CD4-positive, alpha-beta T cell treated with Interleukin-15 for 4 hours (primary cell): Measurements from ENCODE around the gene HMBS.
"Not testable (repeated sequence)": the region's sequence is repeated elsewhere in the genome, so short reads cannot be mapped to it uniquely, and the experiment has no call there.

ENCODE experiments used
- DNase-seq: peaks from one replicate; pipeline ENCODE4 v3.0.0-alpha.2; 2020; ENCODE audit warnings: low spot score

Gene HMBS

DNA sequence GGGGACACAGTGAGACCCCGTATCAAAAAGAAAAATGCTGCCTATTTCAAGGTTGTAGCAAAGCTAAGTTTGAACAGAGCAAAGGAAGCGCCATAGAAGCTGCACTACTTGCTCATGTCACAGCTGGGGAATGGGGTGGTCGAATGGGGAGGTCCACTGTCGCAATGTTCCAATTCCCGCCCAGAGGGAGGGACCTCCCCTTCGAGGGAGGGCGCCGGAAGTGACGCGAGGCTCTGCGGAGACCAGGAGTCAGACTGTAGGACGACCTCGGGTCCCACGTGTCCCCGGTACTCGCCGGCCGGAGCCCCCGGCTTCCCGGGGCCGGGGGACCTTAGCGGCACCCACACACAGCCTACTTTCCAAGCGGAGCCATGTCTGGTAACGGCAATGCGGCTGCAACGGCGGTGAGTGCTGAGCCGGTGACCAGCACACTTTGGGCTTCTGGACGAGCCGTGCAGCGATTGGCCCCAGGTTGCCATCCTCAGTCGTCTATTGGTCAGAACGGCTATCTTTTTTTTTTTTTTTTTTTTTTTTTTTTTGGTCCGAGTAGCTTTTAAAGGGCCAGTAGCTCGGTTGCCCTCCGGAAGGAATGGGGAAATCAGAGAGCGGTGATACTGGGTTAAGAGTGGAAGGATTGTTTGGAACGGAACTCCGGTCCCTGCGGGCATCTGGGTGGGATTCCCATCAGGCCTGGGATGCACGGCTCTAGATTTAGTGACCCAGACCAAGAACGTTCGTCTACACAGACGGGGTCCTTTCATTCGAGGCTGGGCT is at the start of gene HMBS:
Gene HMBS (plus strand): TSS at position 219 of the 774 bp plus-strand sequence. CDS start 153 bp downstream, at position 372.
- DNase-seq = peak; percentile 90

DNA sequence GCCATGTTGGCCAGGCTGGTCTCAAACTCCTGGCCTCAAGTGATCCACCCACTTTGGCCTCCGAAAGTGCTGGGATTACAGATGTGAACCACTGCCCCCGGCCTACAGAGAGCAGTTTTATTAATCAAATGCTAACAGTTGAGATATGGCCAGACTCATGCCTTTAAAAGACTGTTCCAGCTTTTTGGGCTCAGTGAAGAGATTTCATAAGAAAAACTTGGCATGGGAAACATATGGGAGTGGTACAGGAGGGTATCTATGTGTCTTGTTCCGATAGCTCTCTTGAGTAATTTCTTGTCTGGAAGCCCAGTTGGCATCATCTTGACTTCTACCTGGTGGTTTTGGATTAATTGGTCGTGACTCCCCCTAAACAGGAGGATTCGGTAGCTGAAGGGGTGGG is 45.8 kb upstream of the HMBS start:
- no peak for DNase-seq

DNA sequence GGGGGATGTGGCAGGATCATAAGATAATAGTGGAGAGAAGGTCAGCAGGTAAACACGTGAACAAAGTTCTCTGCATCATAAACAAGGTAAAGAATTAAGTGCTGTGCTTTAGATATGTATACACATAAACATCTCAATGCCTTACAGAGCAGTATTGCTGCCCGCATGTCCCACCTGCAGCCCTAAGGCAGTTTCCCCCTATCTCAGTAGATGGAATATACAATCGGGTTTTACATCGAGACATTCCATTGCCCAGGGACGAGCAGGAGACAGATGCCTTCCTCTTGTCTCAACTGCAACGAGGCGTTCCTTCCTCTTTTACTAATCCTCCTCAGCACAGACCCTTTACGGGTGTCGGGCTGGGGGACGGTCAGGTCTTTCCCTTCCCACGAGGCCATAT is 45.2 kb upstream of the HMBS start:
- not testable (repeated sequence) for DNase-seq

DNA sequence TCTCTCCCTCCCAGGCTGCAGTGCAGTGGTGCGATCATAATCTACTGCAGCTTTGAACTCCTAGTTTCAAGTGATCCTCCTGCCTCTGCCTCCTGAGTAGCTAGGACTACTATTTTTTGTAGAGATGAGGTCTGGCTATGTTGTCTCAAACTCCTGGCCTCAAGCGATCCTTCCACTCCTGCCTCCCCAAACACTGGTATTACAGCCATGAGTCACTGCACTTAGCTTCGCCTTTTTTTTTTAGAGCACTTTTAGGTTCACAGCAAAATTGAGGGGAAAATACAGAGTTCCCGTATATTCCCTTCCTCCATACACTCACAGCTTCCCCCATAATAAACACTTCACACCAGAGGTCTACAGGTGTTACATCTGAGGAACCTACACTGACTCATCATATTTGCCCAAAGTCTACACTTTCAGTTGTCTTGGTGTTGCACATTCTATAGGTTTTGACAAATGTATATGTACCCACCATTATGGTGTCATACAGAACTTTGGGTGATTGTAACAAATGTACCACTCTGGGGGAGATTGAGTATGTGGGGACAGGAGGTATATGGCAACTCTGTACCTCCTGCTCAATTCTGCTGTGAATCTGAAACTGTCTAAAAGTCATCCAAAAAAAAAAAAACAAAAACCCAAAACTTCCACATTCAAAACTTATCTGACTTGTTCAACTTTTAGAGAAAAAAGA is 42.7 kb upstream of the HMBS start:
- DNase-seq = no peak

DNA sequence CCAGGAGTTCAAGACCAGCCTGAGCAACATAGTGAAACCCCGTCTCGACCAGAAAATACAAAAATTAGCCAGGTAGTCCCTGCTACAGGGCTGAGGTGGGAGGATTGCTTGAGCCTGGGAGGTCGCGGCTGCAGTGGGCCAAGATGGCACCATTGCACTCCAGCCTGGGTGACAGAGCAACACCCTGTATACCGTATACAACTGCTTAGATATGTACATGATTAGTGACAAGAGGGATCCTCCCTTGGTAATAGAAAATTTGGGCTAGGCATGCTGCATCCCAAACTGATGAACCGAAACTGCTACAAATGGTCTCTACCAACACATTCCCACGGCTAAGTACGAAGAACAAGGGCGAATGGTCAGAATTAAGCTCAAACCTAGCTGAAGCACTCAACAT is 41.8 kb upstream of the HMBS start:
- DNase-seq = no peak

DNA sequence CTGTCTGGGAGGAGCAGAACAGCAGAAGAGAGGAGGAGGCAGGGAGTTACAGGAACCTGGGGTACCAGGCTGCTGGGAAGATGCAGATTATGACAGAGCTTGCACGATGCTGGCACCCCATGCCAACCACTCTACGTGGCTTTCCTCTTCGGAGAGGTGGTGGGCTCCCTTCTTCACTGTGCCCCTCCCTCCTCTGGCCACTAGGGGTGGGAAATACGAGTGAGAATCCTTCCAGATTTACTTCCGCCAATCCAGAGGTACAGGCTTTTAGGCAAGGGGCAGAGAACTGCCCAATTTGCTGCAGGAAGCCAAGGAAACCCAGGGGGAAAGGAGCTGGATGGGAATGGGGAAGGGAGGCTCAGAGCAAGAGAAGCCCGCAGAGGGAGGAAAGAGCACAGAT is 40.0 kb upstream of the HMBS start:
- no peak for DNase-seq

DNA sequence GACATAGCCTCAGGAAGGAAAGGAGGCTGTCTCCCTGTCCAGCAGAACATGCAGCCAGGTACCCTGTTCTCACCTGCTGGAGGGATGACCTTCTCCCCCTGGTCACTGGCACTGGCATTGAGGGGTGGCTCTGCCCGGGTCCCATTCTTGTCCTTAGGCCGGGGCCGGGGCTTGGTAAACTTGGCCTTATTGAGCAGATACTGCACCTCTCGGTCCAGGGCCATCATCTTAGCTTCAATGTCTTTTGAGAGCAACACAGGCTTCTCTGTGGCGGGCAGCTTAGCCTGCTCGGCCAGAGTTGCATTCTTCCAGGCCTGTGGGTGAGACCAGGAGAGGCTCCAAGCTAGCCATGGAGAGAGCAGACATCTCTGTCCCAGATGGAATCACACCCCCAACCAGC is 38.2 kb upstream of the HMBS start:
- DNase-seq = no peak

DNA sequence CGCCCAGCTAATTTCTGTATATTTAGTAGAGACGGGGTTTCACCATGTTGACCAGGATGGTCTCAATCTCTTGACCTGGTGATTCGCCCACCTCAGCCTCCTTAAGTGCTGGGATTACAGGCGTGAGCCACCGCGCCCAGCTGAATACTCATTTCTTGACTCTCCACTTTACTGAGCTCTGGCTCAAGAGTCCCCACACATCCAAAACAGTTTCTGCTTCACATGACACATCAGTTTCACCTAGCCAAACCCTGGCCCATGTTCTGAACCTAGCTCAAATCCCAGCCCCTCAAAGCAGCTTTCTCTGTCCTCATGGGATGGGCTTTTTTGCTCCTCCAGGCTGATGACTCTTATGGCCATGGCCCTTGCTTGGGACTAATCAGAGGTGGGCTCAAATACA is 37.5 kb upstream of the HMBS start:
- DNase-seq = no peak

DNA sequence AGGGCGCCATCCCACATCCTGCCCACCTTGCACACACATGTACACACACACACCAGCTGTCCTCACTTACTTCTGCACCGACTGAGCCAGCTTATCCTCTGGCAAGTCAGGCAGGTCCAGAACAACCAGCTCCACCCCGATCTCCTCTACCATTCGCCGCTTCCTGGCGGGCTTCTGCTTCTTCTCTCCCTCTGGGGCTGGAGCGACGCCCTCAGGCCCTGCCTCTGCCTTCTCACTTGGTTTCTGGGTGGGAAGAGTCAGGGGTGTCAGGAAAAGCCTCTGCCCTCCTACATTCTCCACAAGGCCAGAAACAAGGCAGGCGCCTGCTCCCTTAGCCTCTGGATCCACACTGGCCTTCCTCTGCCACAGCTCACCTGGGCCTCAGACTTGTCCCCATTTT is 36.0 kb upstream of the HMBS start:
- no peak for DNase-seq

DNA sequence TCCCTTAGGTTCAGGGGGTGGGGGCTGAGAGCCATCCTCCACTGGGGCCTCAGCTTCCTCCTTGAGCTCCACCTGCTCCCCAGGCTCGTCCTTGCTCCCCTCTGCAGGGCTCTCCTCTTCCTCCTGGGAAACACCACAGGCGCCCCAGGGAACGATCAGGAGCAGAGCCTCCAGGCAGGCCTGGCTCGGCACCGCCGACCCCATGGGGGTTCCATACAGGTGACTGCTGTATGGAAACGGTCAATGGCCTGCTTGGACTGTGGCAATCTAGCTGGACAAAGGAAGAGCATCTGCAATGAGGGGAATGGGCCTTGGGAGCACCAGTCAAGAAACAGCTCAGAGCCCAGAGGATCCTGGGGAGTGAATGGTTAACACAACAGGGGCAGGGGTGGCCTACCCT is 35.6 kb upstream of the HMBS start:
- DNase-seq = no peak

DNA sequence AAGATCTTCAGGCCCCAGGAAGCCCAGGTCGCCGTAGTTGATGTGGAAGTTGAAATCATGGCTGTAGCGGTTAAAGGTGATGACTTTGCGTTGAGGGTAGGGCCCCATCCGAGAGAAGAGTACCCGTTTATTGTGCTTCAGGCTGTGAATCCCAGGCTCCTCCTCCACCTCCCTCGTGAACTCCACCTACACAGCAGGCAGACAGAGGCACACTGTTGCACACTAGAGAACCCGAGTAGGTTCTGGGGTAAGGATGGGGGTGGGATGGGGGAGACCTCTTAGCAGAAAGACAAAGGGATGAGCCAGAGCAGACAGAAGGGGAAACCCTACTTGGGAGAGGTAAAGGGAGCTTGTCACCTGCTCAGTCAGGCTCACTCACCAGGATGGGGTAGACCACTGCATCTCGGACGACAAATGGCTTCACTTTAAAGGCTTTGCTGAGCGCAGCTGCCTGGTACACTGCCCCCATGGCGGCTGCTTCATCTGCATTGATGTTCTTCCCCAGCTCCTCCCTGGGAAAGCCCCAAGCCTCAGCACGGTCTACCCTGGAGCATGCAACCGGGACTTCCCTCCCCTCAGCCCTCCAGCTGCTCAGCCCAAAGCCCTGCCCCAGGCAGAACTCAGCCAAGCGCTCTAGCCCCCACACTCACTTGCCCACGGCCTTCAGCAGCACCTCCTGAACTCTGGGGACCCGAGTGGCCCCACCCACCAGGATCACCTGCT is 33.1 kb upstream of the HMBS start:
- peak; percentile 15 for DNase-seq

DNA sequence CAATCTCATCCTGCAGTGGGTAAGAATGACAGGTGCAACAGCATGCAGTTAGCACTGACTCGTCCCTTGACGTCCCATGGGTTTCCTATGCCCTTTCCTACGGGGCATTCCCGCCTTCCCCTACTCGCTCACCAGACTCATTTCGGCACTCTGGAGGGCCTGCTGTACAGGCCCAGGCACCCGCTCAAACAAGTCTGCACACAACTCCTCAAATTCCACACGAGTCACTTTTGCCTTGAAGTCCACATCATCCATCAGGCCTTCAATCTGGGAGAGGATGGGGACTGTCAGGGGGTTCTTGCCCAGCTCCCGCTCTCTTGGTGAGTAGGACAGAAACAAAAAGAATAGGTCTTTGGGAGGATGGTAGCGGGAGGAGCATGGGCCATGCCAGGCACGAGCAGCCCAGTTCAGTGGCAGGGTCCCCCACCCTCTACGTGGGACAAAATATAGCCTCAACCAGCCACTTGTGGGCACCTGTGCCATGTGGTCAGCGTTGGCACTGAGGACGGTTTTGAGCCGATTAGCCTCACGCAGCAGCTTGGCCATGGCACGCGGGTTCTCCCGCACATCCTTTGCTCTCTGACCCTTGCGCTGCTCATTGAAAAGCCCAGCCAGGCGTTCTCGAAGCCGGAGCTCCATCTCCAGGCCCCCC is 32.4 kb upstream of the HMBS start:
- DNase-seq = no peak

DNA sequence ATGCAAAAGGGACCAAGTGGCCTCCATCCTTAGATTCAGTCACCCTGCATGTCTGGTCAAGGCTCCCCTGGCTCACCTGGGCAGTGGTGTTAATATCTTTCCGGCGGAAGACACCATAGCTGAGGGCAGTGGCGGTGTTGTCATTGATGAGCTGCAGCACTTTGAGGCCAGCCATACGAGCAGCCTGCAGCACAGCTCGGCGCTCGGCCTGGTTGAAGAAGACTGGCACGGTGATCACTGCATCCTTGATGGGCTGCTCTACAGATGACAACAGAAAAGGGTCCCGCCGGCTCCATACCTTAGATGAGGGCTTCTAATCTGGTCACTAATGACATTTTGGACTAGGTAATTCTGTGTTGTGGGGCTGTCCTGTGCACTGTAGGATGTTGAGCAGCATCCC is 30.3 kb upstream of the HMBS start:
- DNase-seq = no peak

DNA sequence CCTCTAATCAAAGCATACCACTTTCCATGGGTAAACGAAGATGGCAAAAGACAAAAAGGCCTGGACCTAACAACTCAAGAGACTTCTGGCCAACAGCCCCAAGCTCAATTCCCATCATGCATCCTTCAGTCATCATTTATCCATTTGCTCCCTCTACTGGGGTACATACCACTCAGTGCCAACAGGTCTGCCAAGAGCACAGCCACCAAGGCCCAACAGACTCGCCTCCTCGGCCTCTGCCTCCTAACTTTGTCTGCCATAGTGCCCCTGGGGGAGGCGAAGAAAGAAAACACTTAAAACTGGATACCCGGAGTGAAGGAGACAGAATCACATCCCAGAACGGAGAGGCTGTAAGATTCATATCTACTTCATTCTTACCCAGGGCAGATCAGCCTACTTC is 28.8 kb upstream of the HMBS start:
- DNase-seq = no peak

DNA sequence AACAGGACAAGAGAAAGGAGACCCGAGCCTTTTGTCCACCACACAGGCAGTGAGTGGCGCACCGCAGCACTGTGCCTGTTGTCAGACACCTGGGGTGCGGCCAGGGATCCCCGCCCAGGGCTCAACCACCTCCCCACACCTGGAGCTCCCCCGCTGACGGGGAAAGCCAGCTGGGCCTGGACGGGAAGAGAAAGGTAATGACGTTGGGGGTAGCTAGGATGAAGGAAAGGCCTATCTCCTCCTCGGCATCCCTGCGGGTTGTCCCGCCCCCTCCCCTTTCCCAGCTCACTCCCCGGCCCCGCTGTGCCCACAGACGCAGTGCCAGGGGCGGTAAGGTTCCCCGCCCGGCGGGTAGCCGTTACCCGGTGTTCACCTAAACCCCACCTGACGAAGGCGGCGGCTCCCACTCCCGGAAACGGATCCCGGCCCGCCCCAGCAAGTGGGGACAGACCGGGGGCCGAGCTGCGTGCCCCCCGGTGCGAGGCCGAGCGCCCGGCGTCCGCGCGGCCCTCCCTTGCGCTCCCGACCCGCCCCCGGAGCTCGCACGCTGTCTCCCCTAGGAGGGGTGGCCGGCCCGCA is 28.2 kb upstream of the HMBS start:
- DNase-seq = peak; percentile 42

DNA sequence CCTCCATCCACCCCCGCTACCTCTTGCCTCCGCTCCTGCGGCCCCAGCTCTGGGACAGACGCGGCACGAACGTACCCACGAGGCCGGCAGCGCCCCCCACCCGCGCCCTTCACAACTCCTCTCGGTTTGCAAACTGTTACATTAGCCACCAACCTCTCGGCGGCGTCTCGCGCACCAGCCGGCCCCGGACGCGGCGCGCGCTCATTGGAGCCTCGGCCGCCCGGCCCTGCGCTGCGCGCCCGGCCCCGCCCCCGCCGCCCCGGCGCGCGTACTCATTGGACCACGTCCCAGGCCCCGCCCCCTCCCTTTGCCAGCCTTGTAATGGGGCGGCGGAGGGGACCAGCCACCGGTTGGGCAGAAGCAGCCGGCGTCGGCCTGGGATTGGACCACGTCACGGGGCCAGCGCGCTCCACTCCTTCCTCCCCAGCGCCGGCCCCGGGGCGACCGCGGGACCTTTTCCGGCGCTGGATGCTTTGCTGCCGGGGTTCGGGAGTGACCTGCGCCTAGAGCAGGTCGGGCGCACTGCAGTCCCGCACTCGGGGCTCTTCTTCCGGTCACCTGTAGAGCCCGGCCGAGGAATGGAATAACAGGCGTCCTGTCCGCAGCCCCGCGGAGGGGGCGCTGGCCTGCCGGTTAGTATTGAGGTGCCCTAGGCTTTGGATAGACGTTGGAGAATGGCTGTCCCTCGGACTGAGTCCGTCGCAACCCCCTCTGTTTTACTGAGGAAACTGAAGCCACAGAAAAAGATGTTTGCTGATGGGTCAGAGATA is 27.5 kb upstream of the HMBS start, which contains the start of gene HYOU1:
Gene HYOU1 (minus strand): TSS at position 206 of the 770 bp plus-strand sequence. CDS start 1,045 bp downstream, outside the sequence.
- DNase-seq = peak; percentile 98

DNA sequence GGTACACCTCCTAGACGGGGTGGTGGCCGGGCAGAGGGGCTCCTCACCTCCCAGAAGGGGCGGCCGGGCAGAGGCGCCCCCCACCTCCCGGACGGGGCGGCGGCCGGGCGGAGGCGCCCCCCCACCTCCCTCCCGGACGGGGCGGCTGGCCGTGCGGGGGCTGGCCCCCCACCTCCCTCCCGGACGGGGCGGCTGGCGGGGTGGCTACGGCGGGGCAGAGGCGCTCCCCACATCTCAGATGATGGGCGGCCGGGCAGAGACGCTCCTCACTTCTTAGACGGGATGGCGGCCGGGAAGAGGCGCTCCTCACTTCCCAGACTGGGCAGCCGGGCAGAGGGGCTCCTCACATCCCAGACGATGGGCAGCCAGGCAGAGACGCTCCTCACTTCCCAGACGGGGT is 25.6 kb upstream of the HMBS start:
- DNase-seq = not testable (repeated sequence)

DNA sequence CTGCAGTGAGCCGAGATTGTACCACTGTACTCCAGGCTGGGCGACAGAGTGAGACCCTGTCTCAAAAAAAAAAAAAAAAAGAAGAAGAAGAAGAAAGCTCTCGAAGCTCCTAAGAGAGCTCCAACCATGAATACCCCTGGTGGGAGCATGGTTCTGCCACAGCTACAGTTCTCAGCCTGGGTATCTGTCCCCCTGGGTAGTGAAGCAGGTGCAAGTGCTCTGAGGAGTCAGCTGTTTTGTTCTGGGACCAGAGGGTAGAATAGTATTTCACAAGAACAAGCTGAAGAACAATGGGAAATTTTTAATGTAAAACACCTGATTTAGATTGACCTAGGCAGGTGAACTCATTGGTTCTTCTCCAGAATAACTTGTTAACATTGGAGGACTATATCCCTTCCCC is 23.4 kb upstream of the HMBS start:
- DNase-seq = no peak

DNA sequence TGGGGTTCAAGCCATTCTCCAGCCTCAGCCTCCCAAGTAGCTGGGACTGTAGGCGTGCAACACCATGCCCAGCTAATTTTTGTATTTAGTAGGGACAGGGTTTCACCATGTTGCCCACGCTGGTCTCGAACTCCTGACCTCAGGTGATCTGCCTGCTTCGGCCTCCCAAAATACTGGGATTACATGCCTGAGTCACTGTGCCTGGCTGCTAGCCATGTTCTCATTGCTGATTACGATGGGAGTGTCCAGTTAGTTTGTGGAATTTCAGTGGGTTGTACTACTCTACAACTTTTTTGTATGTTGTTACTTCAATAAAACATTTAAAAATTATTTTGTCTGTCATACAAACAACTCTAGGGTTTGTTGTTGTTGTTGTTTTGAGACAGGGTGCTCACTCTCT is 21.9 kb upstream of the HMBS start:
- no peak for DNase-seq

DNA sequence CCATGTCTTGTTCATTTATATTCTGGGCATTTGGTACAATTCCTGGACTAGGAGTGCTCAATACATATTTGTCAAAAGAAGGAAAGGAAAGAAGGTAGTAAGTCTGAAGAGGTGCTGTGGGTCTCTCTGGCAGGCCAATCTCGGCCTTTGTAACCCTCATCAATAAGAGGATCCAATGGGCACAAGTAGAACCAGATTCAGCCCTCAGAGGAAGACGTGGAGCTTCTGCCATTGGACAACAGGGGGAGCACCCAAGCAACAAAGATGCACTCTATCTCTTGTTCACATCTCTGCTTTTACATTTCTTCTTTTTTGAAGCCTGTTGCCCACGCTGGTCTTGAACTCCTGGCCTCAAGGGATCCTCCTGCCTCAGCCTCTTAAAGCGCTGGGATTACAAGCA is 19.3 kb upstream of the HMBS start:
- peak; percentile 57 for DNase-seq
